ENCODE results near the gene SERP2.

Gene SERP2

DNA sequence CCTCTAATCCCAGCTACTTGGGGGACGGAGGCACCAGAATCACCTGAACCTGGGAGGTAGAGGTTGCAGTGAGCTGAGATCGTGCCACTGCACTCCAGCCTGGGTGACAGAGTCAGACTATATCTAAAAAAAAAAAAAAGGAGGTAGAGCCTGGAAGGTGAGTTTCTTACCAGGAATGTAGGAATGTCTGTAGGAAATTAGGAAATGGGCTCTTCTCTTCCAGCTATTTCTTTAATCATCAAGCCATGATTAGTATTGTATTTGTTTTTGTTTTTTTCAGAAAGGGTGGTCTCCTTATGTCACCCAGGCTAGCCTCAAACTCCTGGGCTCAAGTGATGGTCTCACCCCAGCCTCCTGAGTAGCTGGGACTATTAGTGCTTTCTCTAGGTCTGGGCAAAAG is 26.3 kb upstream of the SERP2 start:
- Histone ChIP-seq H3K36me3 (ENCODE audit: insufficient read depth, insufficient read length, low read length) (no peaks in the 10 kb centered on the region), H3K4me3 (ENCODE audit: insufficient read length, low read depth) (no peak overlapping the region), H3K9me3 (ENCODE audit: insufficient read depth, low read length) (no peaks in the 10 kb centered on the region), H3K27me3 (ENCODE audit: insufficient read depth, insufficient read length) (no peaks in the 10 kb centered on the region), H3K9ac (ENCODE audit: insufficient read length, low read depth) (no peak overlapping the region), H3K4me1 (ENCODE audit: insufficient read depth, insufficient read length) (no peaks in the 10 kb centered on the region)
- no peak for DNase-seq (ENCODE audit: low read depth, low spot score)
- TF ChIP-seq ZNF274 (IDR thresholded peaks at IDR 0.05; ENCODE audit: low read depth, low read length) (no peak), SUZ12 (IDR thresholded peaks at IDR 0.05; ENCODE audit: extremely low read depth, insufficient read depth, insufficient read length) (no peak), YY1 (IDR thresholded peaks at IDR 0.05; ENCODE audit: insufficient read depth, insufficient read length) (no peak)

DNA sequence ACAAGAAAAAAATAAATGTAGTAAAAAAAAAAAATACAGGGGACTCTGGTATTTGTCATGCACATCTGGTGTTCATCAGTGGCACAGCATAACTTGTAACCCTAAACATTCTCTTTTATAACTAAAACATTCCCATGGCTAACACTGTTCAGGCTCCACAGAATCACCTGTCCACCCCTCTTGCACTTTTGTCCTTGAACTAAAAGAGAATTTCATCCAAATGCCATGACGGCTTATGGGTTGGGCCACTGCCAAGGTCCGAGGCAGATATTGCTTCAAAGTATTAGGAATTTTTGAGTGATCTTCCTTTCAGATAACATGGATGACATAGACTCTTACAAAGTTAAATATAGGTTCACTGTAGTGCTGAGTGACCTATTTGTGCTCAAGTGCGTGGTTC is 25.7 kb upstream of the SERP2 start:
- no peak for DNase-seq (ENCODE audit: low read depth, low spot score)
- TF ChIP-seq SUZ12 (IDR thresholded peaks at IDR 0.05; ENCODE audit: extremely low read depth, insufficient read depth, insufficient read length) (no peak), YY1 (IDR thresholded peaks at IDR 0.05; ENCODE audit: insufficient read depth, insufficient read length) (no peak)
- H3K9ac ChIP-seq (ENCODE audit: insufficient read length, low read depth): no peak overlapping the region
- no peak overlapping the region for H3K4me3 ChIP-seq (ENCODE audit: insufficient read length, low read depth)
- no peaks in the 10 kb centered on the region for H3K36me3 ChIP-seq (ENCODE audit: insufficient read depth, insufficient read length, low read length)
- no peaks in the 10 kb centered on the region for H3K27me3 ChIP-seq (ENCODE audit: insufficient read depth, insufficient read length)
- H3K9me3 ChIP-seq (ENCODE audit: insufficient read depth, low read length): no peaks in the 10 kb centered on the region
- no peaks in the 10 kb centered on the region for H3K4me1 ChIP-seq (ENCODE audit: insufficient read depth, insufficient read length)

DNA sequence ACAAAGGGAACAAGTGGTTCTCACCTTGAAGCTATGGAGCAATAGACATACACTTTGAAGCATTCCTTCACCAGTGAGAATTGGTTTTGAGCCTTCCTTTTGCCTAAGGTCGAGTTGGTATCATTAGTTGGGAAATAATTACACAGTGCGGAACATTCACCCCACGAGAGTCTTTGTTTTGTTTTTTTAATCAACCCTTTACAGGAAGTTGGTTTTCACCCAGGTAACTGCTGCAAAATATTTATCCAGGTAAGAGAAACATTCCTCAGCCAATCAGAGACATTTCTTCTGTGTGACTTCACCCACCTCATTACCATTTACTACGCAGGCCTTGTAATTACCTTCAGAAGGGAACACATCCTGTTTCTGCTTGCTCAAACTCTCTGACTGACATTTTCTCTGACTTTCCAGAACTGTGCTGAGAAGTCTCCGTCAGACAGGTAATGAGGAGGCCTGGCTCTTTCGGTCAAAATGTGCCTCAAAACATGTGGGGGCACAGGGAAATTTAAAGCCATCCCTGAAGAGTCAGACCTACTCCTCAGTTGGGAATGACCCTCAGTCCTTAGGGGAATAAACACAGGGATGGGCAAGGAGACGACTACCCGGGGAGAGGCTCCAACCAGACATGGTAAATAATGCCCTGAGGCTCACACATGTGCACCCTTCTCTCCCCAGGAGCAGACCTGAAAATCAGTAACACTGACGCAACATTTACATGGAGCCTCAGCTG is 22.7 kb upstream of the SERP2 start:
- H3K36me3 ChIP-seq (ENCODE audit: insufficient read depth, insufficient read length, low read length): no peaks in the 10 kb centered on the region
- no peaks in the 10 kb centered on the region for H3K9me3 ChIP-seq (ENCODE audit: insufficient read depth, low read length)
- H3K27me3 ChIP-seq (ENCODE audit: insufficient read depth, insufficient read length): no peaks in the 10 kb centered on the region
- TF ChIP-seq ZNF274 (IDR thresholded peaks at IDR 0.05; ENCODE audit: low read depth, low read length) (no peak), YY1 (IDR thresholded peaks at IDR 0.05; ENCODE audit: insufficient read depth, insufficient read length) (no peak), SUZ12 (IDR thresholded peaks at IDR 0.05; ENCODE audit: extremely low read depth, insufficient read depth, insufficient read length) (no peak)
- H3K4me3 ChIP-seq (ENCODE audit: insufficient read length, low read depth): no peak overlapping the region
- H3K9ac ChIP-seq (ENCODE audit: insufficient read length, low read depth): no peak overlapping the region
- no peak for DNase-seq (ENCODE audit: low read depth, low spot score)
- no peaks in the 10 kb centered on the region for H3K4me1 ChIP-seq (ENCODE audit: insufficient read depth, insufficient read length)

DNA sequence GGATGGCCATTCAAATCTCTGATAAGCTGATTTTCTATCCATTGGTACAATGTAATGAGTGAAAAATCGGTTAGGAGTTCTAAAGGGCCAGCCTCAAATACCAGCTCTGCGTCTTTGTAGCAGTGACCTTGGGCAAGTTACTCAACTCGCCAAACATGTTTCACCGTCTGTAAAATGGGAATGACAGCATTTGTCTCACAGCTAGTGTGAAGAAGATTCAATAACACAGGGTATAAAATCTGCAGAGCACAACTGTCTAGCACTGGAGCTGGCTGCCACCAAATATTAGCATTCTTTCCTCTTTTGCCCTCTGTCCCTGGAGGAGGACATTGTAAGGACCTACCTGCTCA is 22.1 kb upstream of the SERP2 start:
- no peak for TF ChIP-seq ZNF274 (IDR thresholded peaks at IDR 0.05; ENCODE audit: low read depth, low read length)
- no peak for TF ChIP-seq YY1 (IDR thresholded peaks at IDR 0.05; ENCODE audit: insufficient read depth, insufficient read length)
- no peak for TF ChIP-seq SUZ12 (IDR thresholded peaks at IDR 0.05; ENCODE audit: extremely low read depth, insufficient read depth, insufficient read length)
- H3K4me3 ChIP-seq (ENCODE audit: insufficient read length, low read depth): no peak overlapping the region
- no peaks in the 10 kb centered on the region for H3K9me3 ChIP-seq (ENCODE audit: insufficient read depth, low read length)
- no peak overlapping the region for H3K9ac ChIP-seq (ENCODE audit: insufficient read length, low read depth)
- H3K36me3 ChIP-seq (ENCODE audit: insufficient read depth, insufficient read length, low read length): no peaks in the 10 kb centered on the region
- no peak for DNase-seq (ENCODE audit: low read depth, low spot score)
- H3K27me3 ChIP-seq (ENCODE audit: insufficient read depth, insufficient read length): no peaks in the 10 kb centered on the region
- no peaks in the 10 kb centered on the region for H3K4me1 ChIP-seq (ENCODE audit: insufficient read depth, insufficient read length)

DNA sequence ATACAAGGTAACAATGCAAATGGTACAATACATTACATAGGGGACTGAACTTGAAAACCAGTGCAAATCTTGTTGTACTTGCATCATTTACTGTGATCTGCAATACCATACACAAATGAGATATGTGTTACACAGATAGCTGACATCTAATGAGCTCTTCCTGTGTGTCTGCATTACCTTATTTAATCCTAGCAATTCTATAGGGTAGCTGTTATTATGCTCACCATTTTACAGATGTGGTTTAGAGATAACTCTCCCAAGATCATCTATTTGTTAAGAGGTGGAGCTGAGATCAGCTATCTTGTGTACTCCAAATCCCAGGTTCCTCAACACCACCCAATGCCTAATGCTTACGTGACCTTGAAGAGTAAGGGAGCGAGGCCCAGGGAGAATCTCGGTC is 21.4 kb upstream of the SERP2 start:
- Histone ChIP-seq H3K36me3 (ENCODE audit: insufficient read depth, insufficient read length, low read length) (no peaks in the 10 kb centered on the region), H3K9me3 (ENCODE audit: insufficient read depth, low read length) (no peaks in the 10 kb centered on the region), H3K9ac (ENCODE audit: insufficient read length, low read depth) (no peak overlapping the region), H3K4me1 (ENCODE audit: insufficient read depth, insufficient read length) (no peaks in the 10 kb centered on the region), H3K27me3 (ENCODE audit: insufficient read depth, insufficient read length) (no peaks in the 10 kb centered on the region), H3K4me3 (ENCODE audit: insufficient read length, low read depth) (no peak overlapping the region)
- no peak for TF ChIP-seq YY1 (IDR thresholded peaks at IDR 0.05; ENCODE audit: insufficient read depth, insufficient read length)
- TF ChIP-seq SUZ12 (IDR thresholded peaks at IDR 0.05; ENCODE audit: extremely low read depth, insufficient read depth, insufficient read length): no peak
- no peak for TF ChIP-seq ZNF274 (IDR thresholded peaks at IDR 0.05; ENCODE audit: low read depth, low read length)
- no peak for DNase-seq (ENCODE audit: low read depth, low spot score)

DNA sequence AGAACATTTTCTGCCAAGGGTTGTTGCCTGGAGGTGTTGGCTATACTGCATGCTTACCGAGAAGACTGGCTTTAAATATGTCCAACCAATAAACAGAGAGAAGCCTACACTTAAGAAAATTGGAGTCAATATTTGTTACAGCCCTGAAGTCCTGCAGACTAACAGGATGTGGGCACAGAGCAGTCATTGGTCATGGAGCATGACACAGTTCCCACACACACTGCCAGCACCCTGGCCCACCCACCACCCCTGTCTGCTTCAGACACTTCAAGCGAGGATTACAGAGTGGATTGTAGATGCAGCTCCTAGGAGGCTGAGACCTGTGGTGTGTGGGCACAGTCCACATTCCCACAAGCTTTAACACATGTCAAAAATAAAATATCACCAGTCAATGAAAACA is 21.0 kb upstream of the SERP2 start:
- Histone ChIP-seq H3K9ac (ENCODE audit: insufficient read length, low read depth) (no peak overlapping the region), H3K36me3 (ENCODE audit: insufficient read depth, insufficient read length, low read length) (no peaks in the 10 kb centered on the region), H3K27me3 (ENCODE audit: insufficient read depth, insufficient read length) (no peaks in the 10 kb centered on the region), H3K9me3 (ENCODE audit: insufficient read depth, low read length) (no peaks in the 10 kb centered on the region), H3K4me3 (ENCODE audit: insufficient read length, low read depth) (no peak overlapping the region), H3K4me1 (ENCODE audit: insufficient read depth, insufficient read length) (no peaks in the 10 kb centered on the region)
- TF ChIP-seq ZNF274 (IDR thresholded peaks at IDR 0.05; ENCODE audit: low read depth, low read length) (no peak), SUZ12 (IDR thresholded peaks at IDR 0.05; ENCODE audit: extremely low read depth, insufficient read depth, insufficient read length) (no peak), YY1 (IDR thresholded peaks at IDR 0.05; ENCODE audit: insufficient read depth, insufficient read length) (no peak)
- no peak for DNase-seq (ENCODE audit: low read depth, low spot score)

DNA sequence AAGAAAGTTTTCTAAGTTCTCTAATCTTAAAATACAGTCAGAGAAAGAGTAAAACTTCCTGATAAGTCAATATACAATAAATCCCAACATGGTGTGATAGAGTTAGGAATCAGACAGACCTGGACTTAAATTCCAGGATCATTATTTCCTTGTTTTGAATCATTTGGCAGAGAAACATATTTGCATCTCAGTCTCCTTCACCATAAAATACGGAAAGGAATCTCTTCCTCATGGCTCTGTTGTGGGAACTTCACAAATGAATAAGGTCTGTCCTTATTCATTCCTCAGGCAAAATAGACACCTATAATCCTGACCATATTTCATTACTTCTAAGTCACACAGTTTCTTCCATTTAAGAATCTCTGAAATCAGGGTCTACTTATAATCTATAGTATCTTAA is 19.3 kb upstream of the SERP2 start:
- no peak for DNase-seq (ENCODE audit: low read depth, low spot score)
- Histone ChIP-seq H3K4me1 (ENCODE audit: insufficient read depth, insufficient read length) (no peaks in the 10 kb centered on the region), H3K4me3 (ENCODE audit: insufficient read length, low read depth) (no peak overlapping the region), H3K9ac (ENCODE audit: insufficient read length, low read depth) (no peak overlapping the region), H3K27me3 (ENCODE audit: insufficient read depth, insufficient read length) (no peaks in the 10 kb centered on the region), H3K36me3 (ENCODE audit: insufficient read depth, insufficient read length, low read length) (no peaks in the 10 kb centered on the region), H3K9me3 (ENCODE audit: insufficient read depth, low read length) (no peaks in the 10 kb centered on the region)
- TF ChIP-seq YY1 (IDR thresholded peaks at IDR 0.05; ENCODE audit: insufficient read depth, insufficient read length): no peak
- TF ChIP-seq ZNF274 (IDR thresholded peaks at IDR 0.05; ENCODE audit: low read depth, low read length): no peak
- no peak for TF ChIP-seq SUZ12 (IDR thresholded peaks at IDR 0.05; ENCODE audit: extremely low read depth, insufficient read depth, insufficient read length)

All from NT2/D1 (cell line).